Body of pancreas (tissue), 4 donors: Measurements from ENCODE around the gene ZNF532.

ENCODE experiments used
- POLR2A ChIP-seq, 3 donors: fragments of 450-650 bp; IDR thresholded peaks; one replicate each; pipeline ENCODE4 v1.6.1; 2016; ENCODE audit warnings: antibody characterized with exemption in 3 of 3, mild to moderate bottlenecking in 2 of 3
- TF ChIP-seq, protein P1 (sequence below), 7 experiments: fragments of 450-650 bp in 4 of 7; fragments of 200-600 bp in 3 of 7; sonication (generic) in 3 of 7; IDR thresholded peaks; one replicate each; pipeline ENCODE4 v1.5.1; 2016 to 2019; ENCODE audit warnings: antibody characterized with exemption in 7 of 7

DNA sequence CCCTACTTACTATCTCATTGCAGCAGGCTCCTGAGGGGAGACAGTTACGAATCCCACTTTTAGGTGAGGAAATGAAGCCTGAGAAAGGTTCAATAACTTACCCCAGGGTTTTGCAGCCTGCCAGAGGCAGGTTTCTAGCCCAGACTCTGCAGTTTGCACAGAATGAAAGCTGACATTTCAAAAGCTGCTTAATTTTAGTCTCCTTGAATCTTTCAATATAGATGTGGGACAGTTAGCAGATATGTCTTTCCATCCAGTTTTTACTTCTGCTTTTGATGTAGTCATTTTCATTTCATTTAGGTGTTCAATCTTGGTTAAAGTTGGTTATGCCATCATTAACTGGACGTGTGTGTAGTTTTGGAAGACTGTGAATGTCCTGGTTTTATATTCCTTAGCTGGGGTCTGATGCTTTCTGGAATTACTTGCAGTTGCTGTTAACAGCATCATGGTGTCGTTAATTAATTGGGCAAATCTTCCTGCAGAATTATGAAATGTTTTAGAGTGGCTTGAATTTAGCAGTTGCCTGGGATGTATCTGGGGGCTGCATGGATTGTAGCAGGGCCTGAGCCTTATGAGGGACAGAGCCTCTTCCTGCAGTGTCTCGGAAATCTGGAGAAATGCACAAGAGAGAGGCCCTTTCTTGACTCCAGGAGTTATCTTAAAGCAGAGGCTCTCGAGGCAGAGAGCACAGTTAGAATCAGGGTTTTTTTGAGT lies 100.8 kb downstream of the ZNF532 start:
- TF ChIP-seq, protein P1, sequence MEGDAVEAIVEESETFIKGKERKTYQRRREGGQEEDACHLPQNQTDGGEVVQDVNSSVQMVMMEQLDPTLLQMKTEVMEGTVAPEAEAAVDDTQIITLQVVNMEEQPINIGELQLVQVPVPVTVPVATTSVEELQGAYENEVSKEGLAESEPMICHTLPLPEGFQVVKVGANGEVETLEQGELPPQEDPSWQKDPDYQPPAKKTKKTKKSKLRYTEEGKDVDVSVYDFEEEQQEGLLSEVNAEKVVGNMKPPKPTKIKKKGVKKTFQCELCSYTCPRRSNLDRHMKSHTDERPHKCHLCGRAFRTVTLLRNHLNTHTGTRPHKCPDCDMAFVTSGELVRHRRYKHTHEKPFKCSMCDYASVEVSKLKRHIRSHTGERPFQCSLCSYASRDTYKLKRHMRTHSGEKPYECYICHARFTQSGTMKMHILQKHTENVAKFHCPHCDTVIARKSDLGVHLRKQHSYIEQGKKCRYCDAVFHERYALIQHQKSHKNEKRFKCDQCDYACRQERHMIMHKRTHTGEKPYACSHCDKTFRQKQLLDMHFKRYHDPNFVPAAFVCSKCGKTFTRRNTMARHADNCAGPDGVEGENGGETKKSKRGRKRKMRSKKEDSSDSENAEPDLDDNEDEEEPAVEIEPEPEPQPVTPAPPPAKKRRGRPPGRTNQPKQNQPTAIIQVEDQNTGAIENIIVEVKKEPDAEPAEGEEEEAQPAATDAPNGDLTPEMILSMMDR (IDR thresholded peaks at IDR 0.05): no peak
- TF ChIP-seq POLR2A (IDR thresholded peaks at IDR 0.05): no peak
